HepG2 (cell line): Measurements from ENCODE around the gene GNL2. TPM values are rescaled to one million over a fixed set of nuclear protein-coding genes. Genes with fewer than 3 reads are reported as not detected.

Experiments
- ATAC-seq: fragments of 200-7000 bp; cut with Tn5 transposase; 3 replicates; pipeline ENCODE4 v1.9.1; 2020; ENCODE audit warnings: mild to moderate bottlenecking, moderate library complexity
- BruUV-seq: library from RNA; stranded (reverse); fragments of 400-500 nt; replicated peaks from 2 replicates; lab custom pipeline; 2021; lab: Mats Ljungman, UMichigan
- CTCF ChIA-PET: fragments of 300-600 bp; formaldehyde crosslinking; extraction: SDS; loops from one replicate; lab custom pipeline; 2021; ENCODE audit warnings: low total read pairs, inconsistent platforms, low intra/inter-chr PET ratio; lab: Yijun Ruan, JAX
- POLR2A ChIA-PET: fragments of 350-600 bp; sonication (Branson Sonifier 250); formaldehyde crosslinking; loops from one replicate; lab custom pipeline; 2020; ENCODE audit warnings: antibody characterized with exemption, inconsistent platforms; lab: Yijun Ruan, JAX
- DNase-seq: peaks from one replicate; pipeline ENCODE4 v3.0.0-alpha.2; 2015; ENCODE audit warnings: low spot score
- FAIRE-seq: peaks from 3 replicates; lab custom pipeline; 2011; peaks lifted over from hg19 to GRCh38; lab: Jason Lieb, UNC
- H2AFZ ChIP-seq: one replicate; pipeline ENCODE4 v1.6.1; 2011; ENCODE audit warnings: low read length, inconsistent platforms
- H3K27ac ChIP-seq: fragments of 300-600 bp; 3 replicates; pipeline ENCODE4 v1.8.0; 2011; ENCODE audit warnings: mixed run types, mild to moderate bottlenecking, mixed read lengths, low read length, inconsistent platforms; ENCODE audit not compliant: insufficient read depth; ENCODE audit errors: extremely low read length
- H3K27me3 ChIP-seq, 2 experiments: fragments of 200-600 bp in 1 of 2; 2 replicates in 1 of 2; 3 replicates in 1 of 2; pipeline versions ENCODE4 v1.6.0 to v1.8.0; 2011; ENCODE audit warnings: low read length in 2 of 2, mild to moderate bottlenecking in 2 of 2, moderate library complexity in 2 of 2, inconsistent platforms in 1 of 2; ENCODE audit not compliant: insufficient read depth in 2 of 2, control insufficient read depth in 1 of 2
- H3K36me3 ChIP-seq, 2 experiments: fragments of 200-600 bp in 1 of 2; replicated peaks in 1 of 2; 2 replicates in 1 of 2; 3 replicates in 1 of 2; pipeline versions ENCODE4 v1.5.1 to v1.8.0; 2011; ENCODE audit warnings: low read length in 2 of 2, inconsistent platforms in 1 of 2; ENCODE audit not compliant: insufficient read depth in 2 of 2, control insufficient read depth in 1 of 2
- H3K4me1 ChIP-seq: 2 replicates; pipeline ENCODE4 v1.5.1; 2012; ENCODE audit warnings: low read length, inconsistent platforms; ENCODE audit not compliant: insufficient read depth
- H3K4me2 ChIP-seq: 2 replicates; pipeline ENCODE4 v1.6.0; 2011; ENCODE audit warnings: low read depth, low read length, inconsistent platforms
- H3K4me3 ChIP-seq, 3 experiments: fragments of 200-600 bp in 1 of 3; sonication (generic), shearing (Covaris generic) in 1 of 3; replicated peaks in 1 of 3; 2 replicates each; pipeline ENCODE4 v1.5.1; 2011 to 2016; ENCODE audit warnings: low read length in 3 of 3, inconsistent platforms in 2 of 3, low read depth in 2 of 3, mild to moderate bottlenecking in 2 of 3, control low read depth in 1 of 3, mixed read lengths in 1 of 3; ENCODE audit not compliant: insufficient read depth in 1 of 3
- H3K79me2 ChIP-seq: one replicate; pipeline ENCODE4 v1.6.1; 2011; ENCODE audit warnings: low read length, inconsistent platforms; ENCODE audit not compliant: insufficient read depth
- H3K9ac ChIP-seq: 2 replicates; pipeline ENCODE4 v1.6.0; 2011; ENCODE audit warnings: mild to moderate bottlenecking, low read depth, low read length, inconsistent platforms; ENCODE audit not compliant: insufficient read depth
- H3K9me3 ChIP-seq: 2 replicates; pipeline ENCODE4 v1.5.1; 2012; ENCODE audit warnings: mild to moderate bottlenecking, low read length
- H4K20me1 ChIP-seq: 2 replicates; pipeline ENCODE4 v1.6.0; 2011; ENCODE audit warnings: inconsistent platforms, mild to moderate bottlenecking, low read length, moderate library complexity; ENCODE audit not compliant: insufficient read depth
- TCF12 ChIP-seq, 2 experiments: fragments of 450-650 bp in 1 of 2; sonication (generic) in 1 of 2; formaldehyde crosslinking in 1 of 2; IDR thresholded peaks; 2 replicates each; pipeline versions ENCODE4 v1.6.1 to v1.8.0; 2017 to 2022; ENCODE audit warnings: antibody characterized with exemption in 1 of 2, mild to moderate bottlenecking in 1 of 2, missing genetic modification reagents in 1 of 2, moderate library complexity in 1 of 2
- USF2 ChIP-seq, 2 experiments: sonication (generic) in 1 of 2; formaldehyde crosslinking in 1 of 2; IDR thresholded peaks; 2 replicates each; pipeline versions ENCODE4 v1.5.1 to v1.6.1; 2011 to 2020; ENCODE audit warnings: borderline replicate concordance in 1 of 2, low read depth in 1 of 2, low read length in 1 of 2, mild to moderate bottlenecking in 1 of 2, missing genetic modification reagents in 1 of 2, moderate library complexity in 1 of 2
- XBP1 ChIP-seq: sonication (generic); formaldehyde crosslinking; IDR thresholded peaks from 2 replicates; pipeline ENCODE4 v1.5.0; 2020; ENCODE audit warnings: missing genetic modification reagents
- ZBTB42 ChIP-seq: sonication (generic); formaldehyde crosslinking; IDR thresholded peaks from 2 replicates; pipeline ENCODE4 v1.5.0; 2020; ENCODE audit warnings: mild to moderate bottlenecking, missing genetic modification reagents
- ZEB1 ChIP-seq: IDR thresholded peaks from 2 replicates; pipeline ENCODE4 v1.6.1; 2012; ENCODE audit warnings: mild to moderate bottlenecking, low read depth, inconsistent platforms; ENCODE audit not compliant: insufficient replicate concordance
- ZNF10 ChIP-seq: sonication (generic); formaldehyde crosslinking; IDR thresholded peaks from 2 replicates; pipeline ENCODE4 v1.4.0; 2020; ENCODE audit warnings: mild to moderate bottlenecking, low read depth, missing genetic modification reagents, borderline replicate concordance
- ZNF235 ChIP-seq: sonication (generic); formaldehyde crosslinking; IDR thresholded peaks from 2 replicates; pipeline ENCODE4 v1.8.1; 2023; ENCODE audit warnings: mild to moderate bottlenecking, missing genetic modification reagents, borderline replicate concordance
- ZNF484 ChIP-seq: sonication (generic); formaldehyde crosslinking; IDR thresholded peaks from 2 replicates; pipeline ENCODE4 v1.5.1; 2020; ENCODE audit warnings: mild to moderate bottlenecking, low read depth, missing genetic modification reagents, borderline replicate concordance
- ZNF556 ChIP-seq: sonication (generic); formaldehyde crosslinking; IDR thresholded peaks from 2 replicates; pipeline ENCODE4 v1.4.0; 2020; ENCODE audit warnings: mild to moderate bottlenecking, missing genetic modification reagents, borderline replicate concordance
- ZNF589 ChIP-seq: sonication (generic); formaldehyde crosslinking; conservative IDR thresholded peaks from 2 replicates; pipeline ENCODE4 v1.8.0; 2022; ENCODE audit warnings: mild to moderate bottlenecking, moderate library complexity, missing genetic modification reagents
- ZSCAN25 ChIP-seq: sonication (generic); formaldehyde crosslinking; IDR thresholded peaks from 2 replicates; pipeline ENCODE4 v1.8.0; 2022; ENCODE audit warnings: mild to moderate bottlenecking, missing genetic modification reagents
- WGBS: methylation state at CpG from one replicate; pipeline ENCODE4 v1.1.6; 2017; ENCODE audit warnings: low lambda C conversion rate; 5-methylcytosine and 5-hydroxymethylcytosine counted together
- in situ Hi-C: cut with HindIII; loops from 2 replicates; pipeline ENCODE4 v1.10.0; 2017; ENCODE audit warnings: low pct_unique_long_range_greater_than_20kb; ENCODE audit not compliant: extremely low pct_ligation_motif_present
- intact Hi-C: fragments of 100-400 bp; cut with micrococcal nuclease; formaldehyde crosslinking; loops from one replicate; pipeline ENCODE4 v1.10.0; 2022; ENCODE audit not compliant: unreplicated experiment
- polyA plus RNA-seq, 8 experiments: library from polyadenylated mRNA; depleted of rRNA in 3 of 8; stranded (reverse) in 7 of 8; unstranded in 1 of 8; fragments of >200 nt; fragmentation: Illumina TruSeq in 4 of 8; extraction: Trizol in 4 of 8; gene quantifications; 2 replicates each; pipeline versions ENCODE4 v1.2.1 to v1.2.3, GENCODE V29; 2011 to 2016; ENCODE audit warnings: low read depth in 4 of 8, missing spikeins in 1 of 8, mixed read lengths in 1 of 8; ENCODE audit not compliant: insufficient read depth in 1 of 8
- total RNA-seq, 5 experiments: library from RNA; depleted of rRNA; stranded (reverse); fragments of >200 nt; fragmentation: Illumina TruSeq; extraction: Trizol; gene quantifications; 2 replicates each; pipeline ENCODE4 v1.2.3, GENCODE V29; 2016; ENCODE audit warnings: low read depth in 1 of 5

GNL2 gene
- total and polyA plus RNA-seq, 2 of the 13 experiments (the other 11 are each of a cell fraction or from before 2014, with no cell fraction given) = 32.1 to 72.1 TPM

- Histone ChIP-seq H4K20me1 (no peaks in the 10 kb centered on the region), H3K79me2 (no peaks in the 10 kb centered on the region), H3K27ac (no peak overlapping the region), H3K4me2 (no peak overlapping the region), H3K9me3 (no peaks in the 10 kb centered on the region), H3K9ac (no peak overlapping the region)
- WGBS = 2% methylated on average over 4 of the region's 4 CpGs
- in situ Hi-C loops = no loop called here
- DNase-seq = no peak
- no TSS peak for BruUV-seq
- no peak for ATAC-seq
- POLR2A ChIA-PET = no interaction called here
- FAIRE-seq = no peak
- TF ChIP-seq ZNF235 (CRISPR knock-in tag) (no peak), ZNF556 (CRISPR knock-in tag) (no peak), ZBTB42 (CRISPR knock-in tag) (no peak), TCF12 (IDR thresholded peaks at IDR 0.05) (no peak), TCF12 (CRISPR knock-in tag; IDR thresholded peaks at IDR 0.05) (no peak), ZNF484 (CRISPR knock-in tag) (no peak), ZNF10 (CRISPR knock-in tag) (no peak), ZSCAN25 (CRISPR knock-in tag) (no peak), ZEB1 (no peak), ZNF589 (CRISPR knock-in tag) (no peak), XBP1 (CRISPR knock-in tag) (no peak), USF2 (IDR thresholded peaks at IDR 0.05; ENCODE audit: low read depth, low read length) (no peak), USF2 (CRISPR knock-in tag; IDR thresholded peaks at IDR 0.05; ENCODE audit: borderline replicate concordance) (no peak)
- TF ChIP-seq, all 625 proteins: peak for 0
- CTCF ChIA-PET = no interaction called here
- no peaks in the 10 kb centered on the region for H3K4me1 ChIP-seq
- H3K36me3 ChIP-seq = no peaks in the 10 kb centered on the region
- H2AFZ ChIP-seq = no peak overlapping the region
- no peak overlapping the region for H3K4me3 ChIP-seq
- H3K27me3 ChIP-seq = peaks cover 10 to 82% of the 10 kb centered on the region in 2 experiments
- intact Hi-C loops = no loop called here
These were observed 16.4 kb upstream of the GNL2 start for GRCh38 chr1:37612186-37612585.
